Chondrocyte (in vitro differentiated cells): ENCODE data around the gene KIRREL3. TPM values are rescaled to one million over a fixed set of nuclear protein-coding genes. Genes with fewer than 3 reads are reported as not detected.

Experiments used
- DNase-seq: peaks from one replicate; pipeline ENCODE4 v3.0.0; 2021; ENCODE audit warnings: mixed read lengths, low spot score
- H3K27ac Mint-ChIP-seq: one replicate; pipeline ENCODE4 v1.8.0; 2021; ENCODE audit warnings: mild to moderate bottlenecking, moderate library complexity, mixed read lengths; ENCODE audit not compliant: unreplicated experiment
- H3K27me3 Mint-ChIP-seq: 2 replicates; pipeline ENCODE4 v1.8.0; 2021; ENCODE audit warnings: low read depth, mixed read lengths
- H3K36me3 Mint-ChIP-seq: 2 replicates; pipeline ENCODE4 v1.8.0; 2021; ENCODE audit warnings: low read depth, mixed read lengths
- H3K4me1 Mint-ChIP-seq: 2 replicates; pipeline ENCODE4 v1.8.0; 2021; ENCODE audit warnings: low read depth, mild to moderate bottlenecking, mixed read lengths
- H3K4me3 Mint-ChIP-seq: one replicate; pipeline ENCODE4 v1.8.0; 2021; ENCODE audit warnings: mild to moderate bottlenecking, moderate library complexity, mixed read lengths; ENCODE audit not compliant: unreplicated experiment
- H3K9me3 Mint-ChIP-seq: 2 replicates; pipeline ENCODE4 v1.8.0; 2021; ENCODE audit warnings: low read depth, mixed read lengths
- total RNA-seq: library from RNA; stranded (reverse); gene quantifications from 3 replicates; pipeline ENCODE4 v1.2.1, GENCODE V29; 2021
- TF ChIP-seq, protein P1 (sequence below): fragments of 200-600 bp; sonication (generic); IDR thresholded peaks from 2 replicates; pipeline ENCODE4 v1.5.0; 2021; ENCODE audit warnings: antibody characterized with exemption, mild to moderate bottlenecking, moderate library complexity

The KIRREL3 gene
- total RNA-seq, 1 donor from 2014 or later, result 1.2 TPM

DNA sequence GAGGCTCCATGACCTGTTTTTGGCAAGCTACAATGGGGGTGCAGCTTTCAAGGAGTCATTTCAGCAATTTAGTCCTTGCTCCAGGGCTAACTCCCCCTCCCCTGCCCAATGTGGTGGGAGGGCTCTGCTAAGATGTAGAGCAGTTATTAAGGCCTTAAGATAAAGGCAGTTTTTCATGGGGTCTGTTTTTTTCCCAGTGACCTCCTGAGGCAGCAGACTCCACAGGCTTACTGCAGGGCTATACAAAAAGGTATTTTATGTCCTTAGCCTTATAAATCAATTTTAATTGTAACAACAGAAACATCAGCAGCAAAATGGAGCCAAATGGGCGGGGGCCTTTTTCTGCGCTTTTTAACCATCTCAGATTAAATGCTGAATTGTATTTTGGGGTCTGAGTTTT lies 192.3 kb downstream of the KIRREL3 start:
- Mint-ChIP-seq H3K4me3 (no peak overlapping the region), H3K4me1 (no peaks in the 10 kb centered on the region), H3K27me3 (peaks cover 2% of the 10 kb centered on the region), H3K9me3 (no peaks in the 10 kb centered on the region), H3K36me3 (no peaks in the 10 kb centered on the region), H3K27ac (no peak overlapping the region)
- TF ChIP-seq, protein P1, sequence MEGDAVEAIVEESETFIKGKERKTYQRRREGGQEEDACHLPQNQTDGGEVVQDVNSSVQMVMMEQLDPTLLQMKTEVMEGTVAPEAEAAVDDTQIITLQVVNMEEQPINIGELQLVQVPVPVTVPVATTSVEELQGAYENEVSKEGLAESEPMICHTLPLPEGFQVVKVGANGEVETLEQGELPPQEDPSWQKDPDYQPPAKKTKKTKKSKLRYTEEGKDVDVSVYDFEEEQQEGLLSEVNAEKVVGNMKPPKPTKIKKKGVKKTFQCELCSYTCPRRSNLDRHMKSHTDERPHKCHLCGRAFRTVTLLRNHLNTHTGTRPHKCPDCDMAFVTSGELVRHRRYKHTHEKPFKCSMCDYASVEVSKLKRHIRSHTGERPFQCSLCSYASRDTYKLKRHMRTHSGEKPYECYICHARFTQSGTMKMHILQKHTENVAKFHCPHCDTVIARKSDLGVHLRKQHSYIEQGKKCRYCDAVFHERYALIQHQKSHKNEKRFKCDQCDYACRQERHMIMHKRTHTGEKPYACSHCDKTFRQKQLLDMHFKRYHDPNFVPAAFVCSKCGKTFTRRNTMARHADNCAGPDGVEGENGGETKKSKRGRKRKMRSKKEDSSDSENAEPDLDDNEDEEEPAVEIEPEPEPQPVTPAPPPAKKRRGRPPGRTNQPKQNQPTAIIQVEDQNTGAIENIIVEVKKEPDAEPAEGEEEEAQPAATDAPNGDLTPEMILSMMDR, result no peak
- no peak for DNase-seq

DNA sequence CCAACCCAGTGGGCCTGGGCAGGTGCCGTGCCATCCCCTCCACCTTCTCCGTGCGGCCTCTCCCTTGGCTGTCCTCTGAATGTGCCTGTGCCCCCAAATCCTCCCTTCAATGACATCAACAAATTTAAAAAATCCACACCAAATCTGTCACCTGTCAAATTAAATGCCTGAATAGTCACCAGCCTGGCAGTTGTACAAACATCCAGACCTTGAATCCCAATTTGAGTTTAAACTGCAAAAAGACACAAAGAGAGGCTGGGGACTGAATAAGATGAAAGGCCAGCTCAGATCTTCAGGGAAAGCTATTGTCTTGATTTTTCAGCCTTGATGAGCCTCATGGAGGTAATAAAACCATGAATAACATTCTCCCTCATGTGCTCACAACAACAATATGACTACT lies 194.7 kb downstream of the KIRREL3 start:
- H3K36me3 Mint-ChIP-seq, result no peaks in the 10 kb centered on the region
- H3K4me1 Mint-ChIP-seq, result no peaks in the 10 kb centered on the region
- DNase-seq, result no peak
- TF ChIP-seq, protein P1, result no peak
- H3K9me3 Mint-ChIP-seq, result no peaks in the 10 kb centered on the region
- no peak overlapping the region for H3K27ac Mint-ChIP-seq
- peaks cover 2% of the 10 kb centered on the region for H3K27me3 Mint-ChIP-seq
- H3K4me3 Mint-ChIP-seq, result no peak overlapping the region

DNA sequence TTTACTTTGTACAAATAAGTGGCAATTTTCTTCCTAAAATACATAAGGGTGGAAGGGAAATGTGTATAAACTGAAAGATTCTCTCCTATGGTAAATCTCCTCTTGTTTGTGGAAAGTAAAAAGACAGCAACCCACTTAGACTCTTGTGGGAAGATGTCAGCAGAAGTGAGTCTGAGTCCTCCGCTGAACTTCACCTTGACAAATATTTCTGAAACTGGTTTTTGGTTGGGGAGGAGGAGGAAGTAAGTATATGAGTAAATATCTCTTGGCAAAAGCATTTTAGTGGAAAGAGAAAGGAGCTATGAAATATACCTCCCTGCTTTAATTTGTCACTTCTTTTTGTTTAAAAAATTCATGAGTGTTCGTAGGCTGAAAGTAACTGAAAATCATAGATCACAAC lies 196.2 kb downstream of the KIRREL3 start:
- Mint-ChIP-seq H3K27ac (no peak overlapping the region), H3K4me3 (no peak overlapping the region), H3K4me1 (no peaks in the 10 kb centered on the region), H3K36me3 (no peaks in the 10 kb centered on the region), H3K9me3 (no peaks in the 10 kb centered on the region), H3K27me3 (peaks cover 2% of the 10 kb centered on the region)
- no peak for DNase-seq
- TF ChIP-seq, protein P1, result no peak

DNA sequence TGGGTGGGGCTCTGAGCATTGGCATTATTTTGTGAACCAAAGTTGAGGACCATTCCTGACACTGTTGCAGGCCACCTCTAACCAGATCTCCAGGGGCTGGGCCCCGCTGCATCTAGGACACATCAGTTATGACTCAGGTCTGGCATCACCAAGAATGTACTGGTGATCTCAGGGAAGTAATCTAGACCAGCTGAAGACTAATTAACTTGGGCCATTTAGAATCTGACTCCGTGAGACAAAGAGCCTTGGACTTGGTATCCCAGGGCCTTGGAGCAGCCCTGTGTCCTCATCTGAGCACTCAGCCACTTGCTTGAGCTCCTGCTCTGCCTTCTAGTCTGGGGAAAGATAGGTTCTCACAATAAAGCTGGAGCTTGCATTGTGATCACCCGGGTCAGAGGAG lies 200.6 kb downstream of the KIRREL3 start:
- H3K27ac Mint-ChIP-seq, result no peak overlapping the region
- H3K27me3 Mint-ChIP-seq, result peaks cover 2% of the 10 kb centered on the region
- TF ChIP-seq, protein P1, result no peak
- no peaks in the 10 kb centered on the region for H3K4me1 Mint-ChIP-seq
- H3K9me3 Mint-ChIP-seq, result no peaks in the 10 kb centered on the region
- no peak for DNase-seq
- no peaks in the 10 kb centered on the region for H3K36me3 Mint-ChIP-seq
- H3K4me3 Mint-ChIP-seq, result no peak overlapping the region

DNA sequence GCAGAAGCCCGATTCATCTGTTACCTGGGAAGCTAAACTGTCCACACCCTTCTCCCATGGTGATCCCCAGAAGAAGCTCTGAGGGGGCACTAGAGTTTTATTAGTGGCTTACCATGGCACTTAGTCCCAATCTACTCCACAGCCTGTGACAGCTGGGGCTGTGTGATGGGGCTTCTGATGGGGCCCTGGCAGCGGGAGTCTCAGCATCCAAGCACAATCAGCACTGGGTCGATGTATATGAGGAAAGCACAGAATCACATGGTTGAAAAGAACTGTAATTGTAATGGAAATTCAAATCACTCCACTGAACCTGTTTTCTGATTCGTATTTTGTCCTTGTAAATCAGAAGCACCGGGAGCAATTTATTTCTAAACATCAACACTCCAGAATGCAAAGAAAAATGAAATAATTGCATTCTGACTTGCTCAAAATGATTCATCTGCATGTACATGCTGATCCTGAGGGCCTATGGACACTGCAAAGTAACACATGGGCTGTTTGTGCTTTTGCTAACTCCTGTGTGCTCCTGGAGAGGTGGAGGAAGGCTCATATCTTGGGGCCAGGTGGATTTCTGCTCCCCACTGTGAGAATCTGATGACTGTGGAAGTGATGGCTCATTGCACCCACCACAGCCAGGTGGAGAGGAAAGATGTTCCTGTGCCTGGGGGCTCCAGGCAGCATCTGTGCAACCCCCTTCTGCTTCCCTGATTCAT lies 203.0 kb downstream of the KIRREL3 start:
- H3K36me3 Mint-ChIP-seq, result no peaks in the 10 kb centered on the region
- H3K27me3 Mint-ChIP-seq, result no peaks in the 10 kb centered on the region
- H3K27ac Mint-ChIP-seq, result no peak overlapping the region
- no peaks in the 10 kb centered on the region for H3K9me3 Mint-ChIP-seq
- H3K4me3 Mint-ChIP-seq, result no peak overlapping the region
- TF ChIP-seq, protein P1, result no peak
- H3K4me1 Mint-ChIP-seq, result no peaks in the 10 kb centered on the region
- no peak for DNase-seq
